A549 (cell line): ENCODE data around the gene PLEKHF1. TPM values are rescaled to one million over a fixed set of nuclear protein-coding genes. Genes with fewer than 3 reads are reported as not detected.

Experiments
- ATAC-seq, 2 experiments: fragments of 200-7000 bp in 1 of 2; fragments of >200 bp in 1 of 2; cut with Nextera tagmentation in 1 of 2; cut with Tn5 transposase in 1 of 2; 3 replicates each; pipeline versions ENCODE4 v1.8.0 to v1.9.1; 2018 to 2020; ENCODE audit warnings: mild to moderate bottlenecking in 1 of 2, moderate library complexity in 1 of 2
- CTCF ChIA-PET: fragments of 300-600 bp; sonication (Branson Sonifier 250); formaldehyde crosslinking; extraction: SDS; loops from one replicate; lab custom pipeline; 2021; ENCODE audit warnings: antibody characterized with exemption, inconsistent platforms; lab: Yijun Ruan, JAX
- POLR2A ChIA-PET: fragments of 350-600 bp; formaldehyde crosslinking; extraction: SDS; loops from one replicate; lab custom pipeline; 2021; ENCODE audit warnings: antibody characterized with exemption, inconsistent platforms; lab: Yijun Ruan, JAX
- DNase-seq, 2 experiments: peaks; one replicate each; pipeline versions ENCODE4 v3.0.0 to v3.0.0-alpha.2; 2011 to 2016; ENCODE audit warnings: low read depth in 1 of 2, low spot score in 1 of 2
- FAIRE-seq: peaks from 2 replicates; lab custom pipeline; 2011; peaks lifted over from hg19 to GRCh38; lab: Jason Lieb, UNC
- H3K27ac ChIP-seq, 2 experiments: fragments of >200 bp; sonication (Bioruptor Twin); formaldehyde crosslinking; 3 replicates each; pipeline ENCODE4 v1.5.1; 2016 to 2017
- H3K4me1 ChIP-seq: fragments of >200 bp; sonication (Bioruptor Twin); formaldehyde crosslinking; 3 replicates; pipeline ENCODE4 v1.6.1; 2016
- H3K4me2 ChIP-seq: fragments of >200 bp; sonication (Bioruptor Twin); formaldehyde crosslinking; 3 replicates; pipeline ENCODE4 v1.6.1; 2016
- H3K4me3 ChIP-seq: fragments of >200 bp; sonication (Bioruptor Twin); formaldehyde crosslinking; 3 replicates; pipeline ENCODE4 v1.5.1; 2016
- H3K9me3 ChIP-seq: fragments of >200 bp; sonication (Bioruptor Twin); formaldehyde crosslinking; 3 replicates; pipeline ENCODE4 v1.6.1; 2016
- ATOH8 ChIP-seq: fragments of 250-450 bp; sonication (Bioruptor Pico); IDR thresholded peaks from 2 replicates; pipeline ENCODE4 v1.5.0; 2020; ENCODE audit warnings: low read depth, mild to moderate bottlenecking, moderate library complexity
- BCL3 ChIP-seq: fragments of >200 bp; sonication (Bioruptor Twin); formaldehyde crosslinking; IDR thresholded peaks from 3 replicates; pipeline ENCODE4 v1.6.1; 2016
- CHD2 ChIP-seq: fragments of 150-350 bp; IDR thresholded peaks from 2 replicates; pipeline ENCODE4 v1.6.1; 2014; ENCODE audit warnings: low read length; ENCODE audit not compliant: partially characterized antibody
- EHF ChIP-seq: fragments of 250-450 bp; sonication (Bioruptor Pico); IDR thresholded peaks from 2 replicates; pipeline ENCODE4 v1.5.0; 2020; ENCODE audit warnings: mild to moderate bottlenecking
- FOSL2 ChIP-seq, 2 experiments: fragments of 450-650 bp in 1 of 2; fragments of >200 bp in 1 of 2; sonication (Bioruptor Twin) in 1 of 2; formaldehyde crosslinking; IDR thresholded peaks; 2 replicates each; pipeline versions ENCODE4 v1.5.0 to v1.6.1; 2016 to 2020; ENCODE audit warnings: mild to moderate bottlenecking in 1 of 2, moderate library complexity in 1 of 2
- FOXS1 ChIP-seq: fragments of 250-450 bp; sonication (Bioruptor Pico); IDR thresholded peaks from 2 replicates; pipeline ENCODE4 v1.5.0; 2020; ENCODE audit warnings: mild to moderate bottlenecking, moderate library complexity
- HEYL ChIP-seq: fragments of 250-450 bp; sonication (Bioruptor Pico); IDR thresholded peaks from 2 replicates; pipeline ENCODE4 v1.8.0; 2021; ENCODE audit warnings: mild to moderate bottlenecking, moderate library complexity
- HMGXB4 ChIP-seq: fragments of 250-450 bp; sonication (Bioruptor Pico); IDR thresholded peaks from 2 replicates; pipeline ENCODE4 v1.5.0; 2021; ENCODE audit warnings: mild to moderate bottlenecking, moderate library complexity, borderline replicate concordance
- HOXA7 ChIP-seq: fragments of 250-450 bp; sonication (Bioruptor Pico); IDR thresholded peaks from 2 replicates; pipeline ENCODE4 v1.5.0; 2020; ENCODE audit warnings: mild to moderate bottlenecking, moderate library complexity
- HOXB13 ChIP-seq: fragments of 250-450 bp; sonication (Bioruptor Pico); IDR thresholded peaks from 2 replicates; pipeline ENCODE4 v1.5.0; 2020; ENCODE audit warnings: low read depth, mild to moderate bottlenecking, moderate library complexity
- JUNB ChIP-seq: fragments of >200 bp; sonication (Bioruptor Twin); formaldehyde crosslinking; IDR thresholded peaks from 2 replicates; pipeline ENCODE4 v1.6.1; 2016
- KDM5A ChIP-seq: fragments of 200-600 bp; sonication (generic); IDR thresholded peaks from 2 replicates; pipeline ENCODE4 v1.6.1; 2016; ENCODE audit warnings: antibody characterized with exemption, mild to moderate bottlenecking
- MAX ChIP-seq: IDR thresholded peaks from 2 replicates; pipeline ENCODE4 v1.6.1; 2012
- MYC ChIP-seq: IDR thresholded peaks from 2 replicates; pipeline ENCODE4 v1.6.1; 2012; ENCODE audit warnings: mild to moderate bottlenecking, inconsistent platforms, low read length, improper control_type of control experiment, borderline replicate concordance
- NFE2L2 ChIP-seq: fragments of 150-350 bp; conservative IDR thresholded peaks from 2 replicates; pipeline ENCODE4 v1.6.1; 2014; ENCODE audit warnings: low read length
- NR3C1 ChIP-seq: fragments of >200 bp; sonication (Bioruptor Twin); formaldehyde crosslinking; IDR thresholded peaks from 3 replicates; pipeline ENCODE4 v1.6.1; 2017
- PHF8 ChIP-seq: fragments of 200-600 bp; sonication (generic); IDR thresholded peaks from 2 replicates; pipeline ENCODE4 v1.6.1; 2016; ENCODE audit warnings: low read depth, mild to moderate bottlenecking, antibody characterized with exemption, moderate library complexity, borderline replicate concordance
- RAD21 ChIP-seq, 2 experiments: fragments of >200 bp in 1 of 2; sonication (Bioruptor Twin) in 1 of 2; formaldehyde crosslinking in 1 of 2; IDR thresholded peaks in 1 of 2; conservative IDR thresholded peaks in 1 of 2; 2 replicates in 1 of 2; 3 replicates in 1 of 2; pipeline ENCODE4 v1.6.1; 2012 to 2018; ENCODE audit warnings: inconsistent platforms in 1 of 2
- SMC3 ChIP-seq: fragments of >200 bp; sonication (Bioruptor Twin); formaldehyde crosslinking; IDR thresholded peaks from 3 replicates; pipeline ENCODE4 v1.6.1; 2018; ENCODE audit warnings: inconsistent platforms
- TP53 ChIP-seq: fragments of 250-450 bp; sonication (Bioruptor Pico); IDR thresholded peaks from 2 replicates; pipeline ENCODE4 v1.5.0; 2021; ENCODE audit warnings: mild to moderate bottlenecking, moderate library complexity
- USF2 ChIP-seq: fragments of 450-650 bp; IDR thresholded peaks from 2 replicates; pipeline ENCODE4 v1.6.1; 2014; ENCODE audit warnings: antibody characterized with exemption
- WGBS: methylation state at CpG from one replicate; pipeline ENCODE4 v1.1.6; 2017; ENCODE audit errors: missing lambda C conversion rate; 5-methylcytosine and 5-hydroxymethylcytosine counted together
- polyA plus RNA-seq, 4 experiments: library from polyadenylated mRNA; depleted of rRNA in 3 of 4; stranded (reverse); fragments of >200 nt; fragmentation: RNase III in 1 of 4; extraction: RNeasy Plus Mini Kit Qiagen cat#74134 plus additional on column Dnase treatment in 1 of 4; gene quantifications; 2 replicates in 3 of 4; 3 replicates in 1 of 4; pipeline ENCODE4 v1.2.3, GENCODE V29; 2011 to 2017
- TF ChIP-seq, protein P1 (sequence below): fragments of >200 bp; sonication (Bioruptor Twin); formaldehyde crosslinking; IDR thresholded peaks from 3 replicates; pipeline ENCODE4 v1.5.1; 2016
- TF ChIP-seq, protein P2 (sequence below): fragments of 200-600 bp; sonication (generic); IDR thresholded peaks from 2 replicates; pipeline ENCODE4 v1.6.1; 2016; ENCODE audit warnings: antibody characterized with exemption, mild to moderate bottlenecking, moderate library complexity
- TF ChIP-seq, protein P3 (sequence below): fragments of >200 bp; sonication (Bioruptor Twin); formaldehyde crosslinking; IDR thresholded peaks from 2 replicates; pipeline ENCODE4 v1.6.1; 2016

The PLEKHF1 gene
- polyA plus RNA-seq, 2 of the 4 experiments (the other 2 are of a cell fraction): 2.1 to 4.1 TPM

GRCh38 chr19:29694669-29695627 is 29.7 kb downstream of the PLEKHF1 start:
- FAIRE-seq: peak; percentile 88
- ChIA-PET POLR2A (interaction anchor here (0.6 to 0.7 kb wide), 2 partner anchors 19 to 85 kb away, joined by 3 read pairs; no protein-coding TSS in a partner anchor), CTCF (interaction anchor here (0.7 to 6.6 kb wide), 35 partner anchors 10 to 250 kb away, joined by 3 to 147 read pairs (median 4); partner anchors contain the start of genes C19orf12 and PLEKHF1)
- peak; percentile 84 to 85 for DNase-seq
- no peak overlapping the region for H3K4me3 ChIP-seq
- peak; percentile 96 to 99 for ATAC-seq
- 63% methylated on average over 19 of the region's 19 CpGs for WGBS
- H3K4me2 ChIP-seq: no peak overlapping the region
- H3K9me3 ChIP-seq: peaks cover 13% of the 10 kb centered on the region
- TF ChIP-seq, protein P1, sequence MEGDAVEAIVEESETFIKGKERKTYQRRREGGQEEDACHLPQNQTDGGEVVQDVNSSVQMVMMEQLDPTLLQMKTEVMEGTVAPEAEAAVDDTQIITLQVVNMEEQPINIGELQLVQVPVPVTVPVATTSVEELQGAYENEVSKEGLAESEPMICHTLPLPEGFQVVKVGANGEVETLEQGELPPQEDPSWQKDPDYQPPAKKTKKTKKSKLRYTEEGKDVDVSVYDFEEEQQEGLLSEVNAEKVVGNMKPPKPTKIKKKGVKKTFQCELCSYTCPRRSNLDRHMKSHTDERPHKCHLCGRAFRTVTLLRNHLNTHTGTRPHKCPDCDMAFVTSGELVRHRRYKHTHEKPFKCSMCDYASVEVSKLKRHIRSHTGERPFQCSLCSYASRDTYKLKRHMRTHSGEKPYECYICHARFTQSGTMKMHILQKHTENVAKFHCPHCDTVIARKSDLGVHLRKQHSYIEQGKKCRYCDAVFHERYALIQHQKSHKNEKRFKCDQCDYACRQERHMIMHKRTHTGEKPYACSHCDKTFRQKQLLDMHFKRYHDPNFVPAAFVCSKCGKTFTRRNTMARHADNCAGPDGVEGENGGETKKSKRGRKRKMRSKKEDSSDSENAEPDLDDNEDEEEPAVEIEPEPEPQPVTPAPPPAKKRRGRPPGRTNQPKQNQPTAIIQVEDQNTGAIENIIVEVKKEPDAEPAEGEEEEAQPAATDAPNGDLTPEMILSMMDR: peak; percentile 81
- TF ChIP-seq USF2 (no peak), HMGXB4 (no peak), ATOH8 (CRISPR knock-in tag) (no peak), HOXA7 (CRISPR knock-in tag) (no peak), BCL3 (no peak), JUNB (no peak), MAX (peak; percentile 26; the same call in 1 of the 2 replicates), PHF8 (no peak), RAD21 (conservative IDR thresholded peaks at IDR 0.05 in 1 of 2, IDR thresholded peaks at IDR 0.05 in 1 of 2) (peak; percentile 58 to 68), EHF (CRISPR knock-in tag) (no peak), CHD2 (no peak), TP53 (CRISPR knock-in tag) (no peak), MYC (peak; percentile 24; the same call in 1 of the 2 replicates), HEYL (no peak), KDM5A (no peak), SMC3 (peak; percentile 65), HOXB13 (no peak), NFE2L2 (no peak), FOSL2 (IDR thresholded peaks at IDR 0.05) (no peak), FOSL2 (CRISPR knock-in tag; IDR thresholded peaks at IDR 0.05) (no peak), FOXS1 (no peak), NR3C1 (no peak)
- TF ChIP-seq, protein P2, sequence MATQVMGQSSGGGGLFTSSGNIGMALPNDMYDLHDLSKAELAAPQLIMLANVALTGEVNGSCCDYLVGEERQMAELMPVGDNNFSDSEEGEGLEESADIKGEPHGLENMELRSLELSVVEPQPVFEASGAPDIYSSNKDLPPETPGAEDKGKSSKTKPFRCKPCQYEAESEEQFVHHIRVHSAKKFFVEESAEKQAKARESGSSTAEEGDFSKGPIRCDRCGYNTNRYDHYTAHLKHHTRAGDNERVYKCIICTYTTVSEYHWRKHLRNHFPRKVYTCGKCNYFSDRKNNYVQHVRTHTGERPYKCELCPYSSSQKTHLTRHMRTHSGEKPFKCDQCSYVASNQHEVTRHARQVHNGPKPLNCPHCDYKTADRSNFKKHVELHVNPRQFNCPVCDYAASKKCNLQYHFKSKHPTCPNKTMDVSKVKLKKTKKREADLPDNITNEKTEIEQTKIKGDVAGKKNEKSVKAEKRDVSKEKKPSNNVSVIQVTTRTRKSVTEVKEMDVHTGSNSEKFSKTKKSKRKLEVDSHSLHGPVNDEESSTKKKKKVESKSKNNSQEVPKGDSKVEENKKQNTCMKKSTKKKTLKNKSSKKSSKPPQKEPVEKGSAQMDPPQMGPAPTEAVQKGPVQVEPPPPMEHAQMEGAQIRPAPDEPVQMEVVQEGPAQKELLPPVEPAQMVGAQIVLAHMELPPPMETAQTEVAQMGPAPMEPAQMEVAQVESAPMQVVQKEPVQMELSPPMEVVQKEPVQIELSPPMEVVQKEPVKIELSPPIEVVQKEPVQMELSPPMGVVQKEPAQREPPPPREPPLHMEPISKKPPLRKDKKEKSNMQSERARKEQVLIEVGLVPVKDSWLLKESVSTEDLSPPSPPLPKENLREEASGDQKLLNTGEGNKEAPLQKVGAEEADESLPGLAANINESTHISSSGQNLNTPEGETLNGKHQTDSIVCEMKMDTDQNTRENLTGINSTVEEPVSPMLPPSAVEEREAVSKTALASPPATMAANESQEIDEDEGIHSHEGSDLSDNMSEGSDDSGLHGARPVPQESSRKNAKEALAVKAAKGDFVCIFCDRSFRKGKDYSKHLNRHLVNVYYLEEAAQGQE: no peak
- TF ChIP-seq, protein P3, sequence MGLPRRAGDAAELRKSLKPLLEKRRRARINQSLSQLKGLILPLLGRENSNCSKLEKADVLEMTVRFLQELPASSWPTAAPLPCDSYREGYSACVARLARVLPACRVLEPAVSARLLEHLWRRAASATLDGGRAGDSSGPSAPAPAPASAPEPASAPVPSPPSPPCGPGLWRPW: no peak
- H3K27ac ChIP-seq: no peak overlapping the region
- H3K4me1 ChIP-seq: no peaks in the 10 kb centered on the region
